Left renal cortex interstitium (tissue), 4 donors: ENCODE measurements around the gene SYT12. TPM values are rescaled to one million over a fixed set of nuclear protein-coding genes. Genes with fewer than 3 reads are reported as not detected.

Source experiments
- DNase-seq, 4 donors: peaks; one replicate each; pipeline ENCODE4 v3.0.0-alpha.2; 2013; ENCODE audit warnings: low read depth in 4 of 4, low spot score in 2 of 4, missing footprints in 1 of 4
- polyA plus RNA-seq, 4 donors: library from polyadenylated mRNA; unstranded; fragments of 120-200 nt; gene quantifications; one replicate each; pipeline ENCODE4 v1.2.1, GENCODE V29; 2013; ENCODE audit not compliant: insufficient read length in 4 of 4

Gene SYT12
- polyA plus RNA-seq, 4 donors = 0.14 to 0.27 (median 0.17) TPM

GRCh38 chr11:67027483-67027930, 4.6 kb downstream of the SYT12 start:
- no peak for DNase-seq

- DNase-seq = no peak
These were observed 5.1 kb downstream of the SYT12 start for GRCh38 chr11:67027943-67028542.

GRCh38 chr11:67029146-67029545, 6.2 kb downstream of the SYT12 start:
- no peak for DNase-seq

GRCh38 chr11:67030976-67031375, 8.0 kb downstream of the SYT12 start:
- no peak for DNase-seq

- DNase-seq = no peak
These were observed 9.0 kb downstream of the SYT12 start for GRCh38 chr11:67031791-67032561.

- no peak for DNase-seq
These were observed 10.1 kb downstream of the SYT12 start for GRCh38 chr11:67032830-67033551.

GRCh38 chr11:67033661-67034166, 10.8 kb downstream of the SYT12 start:
- no peak for DNase-seq

GRCh38 chr11:67034350-67034749, 11.4 kb downstream of the SYT12 start:
- DNase-seq = no peak

GRCh38 chr11:67040147-67040546, 17.2 kb downstream of the SYT12 start:
- DNase-seq = no peak

- no peak for DNase-seq
These were observed 18.7 kb downstream of the SYT12 start for GRCh38 chr11:67041602-67042001.

- DNase-seq = no peak
These were observed 20.8 kb downstream of the SYT12 start for GRCh38 chr11:67043572-67044349.

GRCh38 chr11:67044496-67044895, 21.6 kb downstream of the SYT12 start:
- DNase-seq = no peak

GRCh38 chr11:67045314-67045713, 22.4 kb downstream of the SYT12 start:
- no peak for DNase-seq

GRCh38 chr11:67048515-67049130, 25.7 kb downstream of the SYT12 start:
- DNase-seq = no peak

- DNase-seq = no peak
These were observed 27.2 kb downstream of the SYT12 start for GRCh38 chr11:67050139-67050538.

GRCh38 chr11:67051180-67051893, 28.4 kb downstream of the SYT12 start:
- DNase-seq = no peak

GRCh38 chr11:67051945-67052488, 29.1 kb downstream of the SYT12 start:
- no peak for DNase-seq

GRCh38 chr11:67052891-67053290, 30.0 kb downstream of the SYT12 start:
- DNase-seq = no peak

GRCh38 chr11:67053896-67054329, 31.0 kb downstream of the SYT12 start:
- no peak for DNase-seq
